HG02678 (cell line): ENCODE data around the gene SMG6.
"Not testable (repeated sequence)": the region's sequence is repeated elsewhere in the genome, so short reads cannot be mapped to it uniquely, and the experiment has no call there.

Source experiments
- ATAC-seq: cut with Tn5 transposase; IDR thresholded peaks from one replicate; pipeline ENCODE4 v1.9.1; 2021; ENCODE audit warnings: mild to moderate bottlenecking, moderate library complexity; ENCODE audit not compliant: unreplicated experiment

The SMG6 gene

GRCh38 chr17:2016494-2016893 lies 287.1 kb downstream of the SMG6 start:
- ATAC-seq: no peak

- no peak for ATAC-seq
Observed at GRCh38 chr17:2015314-2015713, 288.3 kb downstream of the SMG6 start.

GRCh38 chr17:2013994-2014317 lies 289.6 kb downstream of the SMG6 start:
- ATAC-seq: no peak

- not testable (repeated sequence) for ATAC-seq
Observed at GRCh38 chr17:2013220-2013993, 290.2 kb downstream of the SMG6 start.

- no peak for ATAC-seq
Observed at GRCh38 chr17:2012499-2012898, 291.1 kb downstream of the SMG6 start.

GRCh38 chr17:2011411-2012371 lies 291.9 kb downstream of the SMG6 start:
- ATAC-seq: no peak
